Neural progenitor cell (in vitro differentiated cells): Measurements from ENCODE around the gene SHISAL1. TPM values are rescaled to one million over a fixed set of nuclear protein-coding genes. Genes with fewer than 3 reads are reported as not detected.
A peak's percentile ranks its signal among the peaks of the same experiment; 100 is the strongest.

Experiments
- DNase-seq: peaks from one replicate; pipeline ENCODE4 v3.0.0-alpha.2; 2016; ENCODE audit warnings: low spot score
- H2AFZ ChIP-seq: fragments of 200-600 bp; sonication (generic); replicated peaks from 2 replicates; pipeline ENCODE4 v1.6.1; 2016; ENCODE audit warnings: antibody characterized with exemption
- H3F3A ChIP-seq: fragments of 200-600 bp; sonication (generic); 2 replicates; pipeline ENCODE4 v1.6.1; 2016; ENCODE audit warnings: antibody characterized with exemption, low read depth
- H3K27ac ChIP-seq: fragments of 200-600 bp; sonication (generic); 2 replicates; pipeline ENCODE4 v1.5.1; 2016; ENCODE audit warnings: mild to moderate bottlenecking
- H3K27me3 ChIP-seq: fragments of 200-600 bp; sonication (generic); 2 replicates; pipeline ENCODE4 v1.6.1; 2016; ENCODE audit warnings: mild to moderate bottlenecking, moderate library complexity
- H3K36me3 ChIP-seq: fragments of 200-600 bp; sonication (generic); 2 replicates; pipeline ENCODE4 v1.5.1; 2016
- H3K4me1 ChIP-seq: fragments of 200-600 bp; sonication (generic); 2 replicates; pipeline ENCODE4 v1.6.1; 2016; ENCODE audit warnings: mixed run types
- H3K4me2 ChIP-seq: fragments of 200-600 bp; sonication (generic); 2 replicates; pipeline ENCODE4 v1.6.1; 2016
- H3K4me3 ChIP-seq: fragments of 200-600 bp; sonication (generic); 2 replicates; pipeline ENCODE4 v1.5.1; 2016
- H3K79me2 ChIP-seq: fragments of 200-600 bp; sonication (generic); 2 replicates; pipeline ENCODE4 v1.6.1; 2016; ENCODE audit warnings: low read depth
- H3K9ac ChIP-seq: fragments of 200-600 bp; sonication (generic); 2 replicates; pipeline ENCODE4 v1.6.1; 2016
- H3K9me3 ChIP-seq: fragments of 200-600 bp; sonication (generic); 2 replicates; pipeline ENCODE4 v1.5.1; 2016; ENCODE audit warnings: low read depth
- H4K20me1 ChIP-seq: fragments of 200-600 bp; sonication (generic); 2 replicates; pipeline ENCODE4 v1.6.1; 2016; ENCODE audit warnings: low read depth
- H3K27ac Mint-ChIP-seq: 3 replicates; pipeline ENCODE4 v1.8.0; 2021; ENCODE audit warnings: mixed read lengths
- H3K27me3 Mint-ChIP-seq: 2 replicates; pipeline ENCODE4 v1.8.0; 2022; ENCODE audit warnings: low read depth, mild to moderate bottlenecking, inconsistent platforms, moderate library complexity, mixed read lengths; ENCODE audit not compliant: insufficient read depth
- H3K36me3 Mint-ChIP-seq: 3 replicates; pipeline ENCODE4 v1.8.0; 2021; ENCODE audit warnings: mixed read lengths
- H3K4me1 Mint-ChIP-seq: 3 replicates; pipeline ENCODE4 v1.8.0; 2021; ENCODE audit warnings: mixed read lengths
- H3K4me3 Mint-ChIP-seq: 3 replicates; pipeline ENCODE4 v1.8.0; 2021; ENCODE audit warnings: mild to moderate bottlenecking, moderate library complexity, mixed read lengths
- H3K9me3 Mint-ChIP-seq: 3 replicates; pipeline ENCODE4 v1.8.0; 2020; ENCODE audit warnings: mixed read lengths
- EZH2 ChIP-seq: fragments of 200-600 bp; sonication (generic); IDR thresholded peaks from 2 replicates; pipeline ENCODE4 v1.6.1; 2017; ENCODE audit warnings: antibody characterized with exemption, mild to moderate bottlenecking, moderate library complexity
- EZH2phosphoT487 ChIP-seq: fragments of 200-600 bp; sonication (generic); IDR thresholded peaks from 2 replicates; pipeline ENCODE4 v1.6.1; 2017; ENCODE audit warnings: antibody characterized with exemption
- total RNA-seq: library from RNA; depleted of rRNA; stranded (reverse); fragments of >200 nt; gene quantifications from 2 replicates; pipeline ENCODE4 v1.2.3, GENCODE V29; 2015; ENCODE audit warnings: low replicate concordance
- TF ChIP-seq, protein P1 (sequence below): fragments of 200-600 bp; sonication (generic); IDR thresholded peaks from 2 replicates; pipeline ENCODE4 v1.5.1; 2017; ENCODE audit warnings: antibody characterized with exemption, mild to moderate bottlenecking

The SHISAL1 gene
- total RNA-seq, 1 donor from 2014 or later: 4.4 TPM

DNA sequence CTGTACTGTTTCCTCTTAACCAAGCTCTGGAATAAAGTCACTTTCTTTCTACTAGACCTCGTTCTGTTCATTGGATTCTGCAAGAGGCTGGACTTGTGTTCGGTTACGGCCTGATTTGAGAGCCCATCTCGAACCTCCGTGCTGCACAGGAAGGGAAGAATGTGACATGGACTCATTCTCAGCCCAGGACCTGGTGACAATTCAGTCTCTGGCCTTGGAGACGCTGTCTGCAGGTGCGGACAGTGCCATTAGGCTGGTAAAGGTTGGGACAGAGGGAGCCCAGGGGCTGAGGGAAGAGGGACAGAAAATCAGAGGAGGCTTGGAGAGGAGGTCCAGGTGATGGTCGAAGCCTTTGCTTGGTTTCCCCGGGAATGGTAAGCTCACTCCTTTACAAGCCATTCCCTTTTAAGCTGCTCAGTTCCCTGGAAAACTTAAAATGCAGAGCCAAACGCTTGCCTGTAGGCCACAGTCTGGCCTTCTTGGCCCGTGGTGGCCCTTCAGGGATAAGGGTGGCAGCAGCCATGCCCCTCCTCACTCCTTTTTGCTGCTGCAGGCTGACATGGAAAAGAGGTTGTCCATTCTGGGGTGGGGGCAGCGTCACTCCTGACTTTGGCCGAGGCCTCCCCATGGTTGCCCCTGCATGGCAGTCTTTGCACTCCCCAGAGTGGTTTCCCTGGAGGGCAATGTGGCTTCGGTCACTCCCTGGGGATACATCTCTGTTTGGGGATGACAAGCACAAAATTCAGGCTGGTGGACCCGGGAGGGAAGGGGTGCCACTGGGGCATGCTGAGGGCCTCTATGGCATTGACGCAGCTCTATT lies 52.3 kb downstream of the SHISAL1 start:
- Mint-ChIP-seq H3K4me3 (no peak overlapping the region), H3K9me3 (peaks cover 5% of the 10 kb centered on the region), H3K36me3 (peaks cover 3% of the 10 kb centered on the region), H3K4me1 (peaks cover 15% of the 10 kb centered on the region), H3K27ac (no peak overlapping the region), H3K27me3 (peaks cover 11% of the 10 kb centered on the region)
- Histone ChIP-seq H4K20me1 (no peaks in the 10 kb centered on the region), H3K79me2 (no peaks in the 10 kb centered on the region), H3K4me1 (peaks cover 19% of the 10 kb centered on the region), H3K27ac (no peak overlapping the region), H3K9me3 (no peaks in the 10 kb centered on the region), H3K36me3 (no peaks in the 10 kb centered on the region), H3K4me2 (no peak overlapping the region), H2AFZ (no peak overlapping the region), H3K27me3 (no peaks in the 10 kb centered on the region), H3F3A (peaks cover 18% of the 10 kb centered on the region), H3K4me3 (no peak overlapping the region), H3K9ac (no peak overlapping the region)
- DNase-seq: no peak
- no peak for TF ChIP-seq EZH2
- TF ChIP-seq, protein P1, sequence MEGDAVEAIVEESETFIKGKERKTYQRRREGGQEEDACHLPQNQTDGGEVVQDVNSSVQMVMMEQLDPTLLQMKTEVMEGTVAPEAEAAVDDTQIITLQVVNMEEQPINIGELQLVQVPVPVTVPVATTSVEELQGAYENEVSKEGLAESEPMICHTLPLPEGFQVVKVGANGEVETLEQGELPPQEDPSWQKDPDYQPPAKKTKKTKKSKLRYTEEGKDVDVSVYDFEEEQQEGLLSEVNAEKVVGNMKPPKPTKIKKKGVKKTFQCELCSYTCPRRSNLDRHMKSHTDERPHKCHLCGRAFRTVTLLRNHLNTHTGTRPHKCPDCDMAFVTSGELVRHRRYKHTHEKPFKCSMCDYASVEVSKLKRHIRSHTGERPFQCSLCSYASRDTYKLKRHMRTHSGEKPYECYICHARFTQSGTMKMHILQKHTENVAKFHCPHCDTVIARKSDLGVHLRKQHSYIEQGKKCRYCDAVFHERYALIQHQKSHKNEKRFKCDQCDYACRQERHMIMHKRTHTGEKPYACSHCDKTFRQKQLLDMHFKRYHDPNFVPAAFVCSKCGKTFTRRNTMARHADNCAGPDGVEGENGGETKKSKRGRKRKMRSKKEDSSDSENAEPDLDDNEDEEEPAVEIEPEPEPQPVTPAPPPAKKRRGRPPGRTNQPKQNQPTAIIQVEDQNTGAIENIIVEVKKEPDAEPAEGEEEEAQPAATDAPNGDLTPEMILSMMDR: no peak
- no peak for TF ChIP-seq EZH2phosphoT487

DNA sequence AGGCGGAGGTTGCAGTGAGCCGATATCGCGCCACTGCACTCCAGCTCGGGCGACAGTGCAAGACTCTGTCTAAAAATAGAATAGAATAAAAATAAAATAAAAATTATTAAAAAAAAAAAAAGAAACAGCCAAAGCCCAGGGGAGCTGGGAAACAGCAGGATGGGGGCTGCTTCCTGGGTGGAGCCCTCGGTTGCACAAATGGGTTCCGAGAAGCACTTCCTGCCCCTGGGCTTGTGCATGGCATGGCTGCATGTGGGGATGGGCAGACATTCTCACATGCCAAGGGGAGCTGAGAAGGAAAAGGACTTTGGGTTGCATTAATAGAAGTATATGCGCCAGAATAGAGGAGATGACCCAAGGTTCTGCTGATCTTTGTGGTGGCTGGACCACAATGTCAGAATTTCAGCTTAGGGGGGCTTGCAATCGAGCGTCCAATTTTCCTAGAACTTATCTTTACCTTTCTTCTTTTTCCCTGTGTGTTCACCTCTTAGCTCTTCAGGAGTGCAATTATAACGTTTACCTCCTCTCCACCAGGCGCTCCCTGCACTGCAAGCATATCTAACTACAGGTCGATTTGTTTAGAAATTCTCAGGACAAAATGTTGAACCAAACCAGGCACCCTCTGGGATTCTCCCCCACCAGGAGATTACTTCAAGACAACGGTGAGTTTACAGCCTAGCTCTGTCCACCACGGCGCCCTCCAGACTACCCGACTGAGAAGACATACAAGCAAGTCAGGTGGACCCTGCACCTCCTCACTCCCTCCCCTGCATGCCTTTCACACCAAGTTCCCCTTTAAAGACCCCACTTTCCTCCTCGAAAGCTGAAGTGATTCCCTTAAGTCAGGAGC lies 53.2 kb downstream of the SHISAL1 start:
- Histone ChIP-seq H3K27me3 (no peaks in the 10 kb centered on the region), H3K9ac (no peak overlapping the region), H3F3A (peaks cover 18% of the 10 kb centered on the region), H2AFZ (no peak overlapping the region), H3K27ac (no peak overlapping the region), H4K20me1 (no peaks in the 10 kb centered on the region), H3K79me2 (no peaks in the 10 kb centered on the region), H3K9me3 (no peaks in the 10 kb centered on the region), H3K4me2 (no peak overlapping the region), H3K4me1 (peaks cover 19% of the 10 kb centered on the region), H3K4me3 (no peak overlapping the region), H3K36me3 (no peaks in the 10 kb centered on the region)
- Mint-ChIP-seq H3K4me3 (no peak overlapping the region), H3K36me3 (peaks cover 3% of the 10 kb centered on the region), H3K9me3 (peaks cover 3% of the 10 kb centered on the region), H3K27ac (no peak overlapping the region), H3K4me1 (peaks cover 15% of the 10 kb centered on the region), H3K27me3 (peaks cover 11% of the 10 kb centered on the region)
- TF ChIP-seq EZH2phosphoT487 (no peak), EZH2 (no peak)
- TF ChIP-seq, protein P1: no peak
- no peak for DNase-seq

DNA sequence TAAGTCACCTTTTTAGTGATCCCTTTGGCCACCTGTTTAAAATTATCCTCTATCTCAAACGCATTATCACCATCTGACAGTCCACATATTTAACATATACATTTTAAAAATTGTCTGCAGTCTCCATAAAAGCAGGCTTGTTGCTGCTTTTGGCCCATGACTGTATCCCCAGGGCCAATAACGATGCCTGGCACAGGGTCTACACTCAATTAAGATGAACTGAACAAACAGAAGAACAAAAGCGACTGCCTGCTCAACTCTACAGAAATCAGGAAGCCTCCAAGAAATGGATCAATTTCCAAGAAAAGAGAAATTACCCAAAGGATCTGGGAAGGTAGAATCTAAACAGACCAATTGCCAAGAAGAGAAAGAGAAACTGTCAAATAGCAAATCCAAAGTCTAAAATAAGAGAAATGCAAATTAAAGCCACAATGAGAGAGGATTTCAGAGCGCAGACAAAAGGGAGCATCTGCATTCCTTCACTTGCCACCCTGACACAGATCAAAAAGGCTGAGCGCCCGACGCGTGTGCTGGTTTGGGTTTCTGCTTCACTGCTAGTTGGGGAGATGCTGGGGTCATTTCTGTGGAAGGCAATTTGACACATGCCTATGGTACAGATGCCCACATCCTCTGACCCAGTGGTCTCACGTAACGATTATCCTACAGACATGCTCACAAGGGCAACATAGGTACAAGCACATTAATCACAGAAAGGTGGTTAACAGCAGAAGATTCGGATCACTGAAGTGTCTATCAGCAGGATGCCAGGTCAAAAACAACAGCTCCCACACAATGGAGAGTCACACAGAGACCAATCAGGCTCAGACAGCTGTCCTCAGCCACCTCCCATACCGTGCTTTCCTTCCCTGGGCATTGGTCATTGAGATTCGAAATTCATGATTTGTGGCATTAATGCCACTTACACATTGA lies 55.9 kb downstream of the SHISAL1 start:
- H3K9me3 ChIP-seq: no peaks in the 10 kb centered on the region
- H3K36me3 ChIP-seq: no peaks in the 10 kb centered on the region
- Mint-ChIP-seq H3K27me3 (peaks cover 3% of the 10 kb centered on the region), H3K4me1 (peaks cover 12% of the 10 kb centered on the region), H3K36me3 (no peaks in the 10 kb centered on the region), H3K27ac (no peak overlapping the region), H3K9me3 (peaks cover 5% of the 10 kb centered on the region), H3K4me3 (no peak overlapping the region)
- no peak overlapping the region for H3K4me3 ChIP-seq
- TF ChIP-seq EZH2 (no peak), EZH2phosphoT487 (no peak)
- TF ChIP-seq, protein P1: no peak
- peak overlapping the region; percentile 51 for H3K4me2 ChIP-seq
- peaks cover 14% of the 10 kb centered on the region for H3K4me1 ChIP-seq
- H4K20me1 ChIP-seq: no peaks in the 10 kb centered on the region
- no peaks in the 10 kb centered on the region for H3K79me2 ChIP-seq
- no peaks in the 10 kb centered on the region for H3K27me3 ChIP-seq
- H3K9ac ChIP-seq: no peak overlapping the region
- H3F3A ChIP-seq: peaks cover 18% of the 10 kb centered on the region
- DNase-seq: peak; percentile 70
- H2AFZ ChIP-seq: no peak overlapping the region
- peak overlapping the region; percentile 17 for H3K27ac ChIP-seq
